ENCODE measurements around the gene DYRK3. TPM values are rescaled to one million over a fixed set of nuclear protein-coding genes. Genes with fewer than 3 reads are reported as not detected.
A peak's percentile ranks its signal among the peaks of the same experiment; 100 is the strongest.

Gene DYRK3
- total RNA-seq, 4 donors from 2014 or later: 2.5 to 9.1 (median 4.0) TPM

- TF ChIP-seq CTCF (IDR thresholded peaks at IDR 0.05) (no peak), POLR2A (IDR thresholded peaks at IDR 0.05) (no peak)
- DNase-seq: no peak
- H3K9me3 ChIP-seq: no peaks in the 10 kb centered on the region
- H3K4me1 ChIP-seq: peaks cover 8 to 49% (median 32%) of the 10 kb centered on the region in 3 donors
- H3K27me3 ChIP-seq: no peaks in the 10 kb centered on the region
- H3K36me3 ChIP-seq: no peaks in the 10 kb centered on the region
- WGBS, 2 donors: 36% methylated on average over 8 of the region's 8 CpGs
- peak overlapping the region in 3 of 4 donors; percentile 42 to 84 (median 53) for H3K27ac ChIP-seq
- intact Hi-C loops (cut with DNase I): no loop called here
- no peak overlapping the region for H3K4me3 ChIP-seq
Measured at GRCh38 chr1:206672011-206672688, 36.8 kb downstream of the DYRK3 start.

- WGBS, 2 donors: 42 to 47% methylated on average over 6 of the region's 6 CpGs
- H3K27me3 ChIP-seq: no peaks in the 10 kb centered on the region
- no peak for DNase-seq
- no peaks in the 10 kb centered on the region for H3K9me3 ChIP-seq
- no peak overlapping the region for H3K4me3 ChIP-seq
- peaks cover 8 to 49% (median 32%) of the 10 kb centered on the region in 3 donors for H3K4me1 ChIP-seq
- no peak for TF ChIP-seq CTCF (IDR thresholded peaks at IDR 0.05)
- TF ChIP-seq POLR2A (IDR thresholded peaks at IDR 0.05): no peak
- peak overlapping the region in 3 of 4 donors; percentile 42 to 84 (median 53) for H3K27ac ChIP-seq
- intact Hi-C loops (cut with DNase I): no loop called here
- H3K36me3 ChIP-seq: no peaks in the 10 kb centered on the region
Measured at GRCh38 chr1:206672844-206673758, 37.8 kb downstream of the DYRK3 start.

- TF ChIP-seq CTCF (IDR thresholded peaks at IDR 0.05): no peak
- no peak for TF ChIP-seq POLR2A (IDR thresholded peaks at IDR 0.05)
- 67 to 72% methylated on average over 3 of the region's 3 CpGs for WGBS, 2 donors
Measured at GRCh38 chr1:206674236-206674635, 38.9 kb downstream of the DYRK3 start.

GRCh38 chr1:206674745-206675175 is 39.4 kb downstream of the DYRK3 start:
- WGBS, 2 donors: 0% methylated on average over 1 of the region's 1 CpG; no CpG with 5 or more reads in 1 of the 2 donors
- Histone ChIP-seq H3K4me3 (no peak overlapping the region), H3K4me1 (peaks cover 8 to 49% (median 32%) of the 10 kb centered on the region in 3 donors), H3K27ac (peak overlapping the region; percentile 74 to 85 (median 82)), H3K36me3 (no peaks in the 10 kb centered on the region), H3K9me3 (no peaks in the 10 kb centered on the region), H3K27me3 (no peaks in the 10 kb centered on the region)
- TF ChIP-seq CTCF (IDR thresholded peaks at IDR 0.05) (no peak), POLR2A (IDR thresholded peaks at IDR 0.05) (no peak)
- intact Hi-C loops (cut with DNase I): no loop called here
- no peak for DNase-seq

More at GRCh38 chr1:206674236-206674635, 38.9 kb downstream of the DYRK3 start:
- no peak overlapping the region for H3K4me3 ChIP-seq
- intact Hi-C loops (cut with DNase I): no loop called here
- no peaks in the 10 kb centered on the region for H3K36me3 ChIP-seq
- H3K27ac ChIP-seq: peak overlapping the region; percentile 74 to 85 (median 82)
- no peaks in the 10 kb centered on the region for H3K27me3 ChIP-seq
- H3K4me1 ChIP-seq: peaks cover 8 to 49% (median 32%) of the 10 kb centered on the region in 3 donors
- no peak for DNase-seq
- no peaks in the 10 kb centered on the region for H3K9me3 ChIP-seq

GRCh38 chr1:206676499-206676898 is 41.2 kb downstream of the DYRK3 start:
- Histone ChIP-seq H3K27ac (no peak overlapping the region), H3K9me3 (no peaks in the 10 kb centered on the region), H3K36me3 (no peaks in the 10 kb centered on the region), H3K4me1 (peaks cover 8 to 47% (median 32%) of the 10 kb centered on the region in 3 donors), H3K4me3 (no peak overlapping the region), H3K27me3 (no peaks in the 10 kb centered on the region)
- WGBS, 2 donors: 83 to 87% methylated on average over 2 of the region's 2 CpGs
- intact Hi-C loops (cut with DNase I): no loop called here
- no peak for TF ChIP-seq CTCF (IDR thresholded peaks at IDR 0.05)
- no peak for DNase-seq
